ENCODE data around the gene TBC1D24.

The TBC1D24 gene

DNA sequence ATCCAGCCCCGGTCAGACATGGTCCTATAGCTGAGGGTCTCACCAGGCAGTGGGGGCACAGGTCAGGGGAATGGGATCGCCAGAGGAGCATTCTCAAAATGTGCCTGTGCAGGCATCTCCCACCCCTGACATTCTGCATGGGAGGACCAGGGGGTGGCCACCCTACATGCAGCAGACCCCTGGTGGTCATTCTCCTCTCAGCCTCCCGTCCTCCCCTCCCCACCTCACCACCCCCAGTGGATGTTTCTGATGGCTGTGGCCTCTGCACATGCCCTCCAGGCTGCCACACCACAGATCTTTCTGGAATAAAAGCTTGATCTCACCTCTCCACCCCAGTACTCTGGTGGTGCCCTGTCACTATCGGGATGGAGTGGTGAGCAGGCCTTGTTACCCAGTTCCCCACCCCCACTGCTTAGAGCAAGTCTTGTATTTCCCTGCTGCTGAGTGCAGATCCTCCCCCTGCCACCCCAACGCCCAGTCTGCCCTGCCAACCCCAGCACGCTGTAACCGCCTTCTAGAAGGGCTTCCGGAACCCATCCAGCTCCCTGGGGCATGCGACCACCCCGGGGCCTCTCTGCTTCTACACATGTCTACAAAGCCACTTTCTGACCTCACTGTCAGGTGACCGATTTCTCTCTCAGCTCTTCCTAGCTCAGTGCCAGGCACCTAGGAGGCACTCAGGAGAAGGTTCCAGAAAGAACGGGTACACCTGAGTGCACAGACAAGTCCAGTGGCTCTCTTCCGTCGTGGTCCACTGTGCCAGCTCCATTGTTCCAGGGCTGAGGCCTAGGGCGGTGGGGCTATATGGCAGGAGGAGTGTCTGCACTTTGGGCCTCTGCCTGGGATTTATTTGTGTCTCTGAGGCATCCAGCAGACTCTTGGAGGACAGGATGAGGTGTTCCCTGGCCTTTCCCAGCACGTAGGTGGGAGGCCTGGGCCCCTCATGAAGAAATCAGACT, 9.3 kb downstream of the TBC1D24 start:
- no peak for DNase-seq

DNA sequence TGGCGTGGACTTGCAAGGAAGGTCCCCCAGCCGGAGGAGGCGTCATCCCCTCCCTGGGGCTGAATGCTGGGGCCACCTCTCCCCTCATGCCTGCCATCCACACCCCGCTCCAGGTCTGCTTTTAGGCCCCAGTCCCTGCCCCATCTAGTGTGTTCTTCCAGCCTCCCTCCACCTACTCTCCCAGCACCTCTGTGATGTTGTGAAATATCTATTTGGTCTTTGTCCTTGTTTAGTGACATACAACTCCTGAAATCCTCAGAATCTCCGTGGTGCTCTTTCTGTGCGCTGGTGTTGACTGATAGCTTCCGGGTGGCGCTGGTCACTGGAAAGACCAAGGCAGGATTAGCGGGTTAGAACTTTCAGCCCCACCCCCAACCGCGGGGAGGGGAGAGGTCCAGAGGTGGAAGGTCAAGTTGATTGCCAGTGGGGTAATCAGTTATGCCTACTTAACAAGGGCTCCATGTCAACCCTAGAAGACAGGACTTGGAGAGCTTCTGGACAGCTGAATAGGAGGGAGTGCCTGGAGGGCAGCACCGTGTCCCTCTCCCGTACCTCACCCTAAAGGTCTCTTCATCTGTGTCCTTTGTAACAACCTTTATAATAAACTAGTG, 10.1 kb downstream of the TBC1D24 start:
- DNase-seq, result no peak

DNA sequence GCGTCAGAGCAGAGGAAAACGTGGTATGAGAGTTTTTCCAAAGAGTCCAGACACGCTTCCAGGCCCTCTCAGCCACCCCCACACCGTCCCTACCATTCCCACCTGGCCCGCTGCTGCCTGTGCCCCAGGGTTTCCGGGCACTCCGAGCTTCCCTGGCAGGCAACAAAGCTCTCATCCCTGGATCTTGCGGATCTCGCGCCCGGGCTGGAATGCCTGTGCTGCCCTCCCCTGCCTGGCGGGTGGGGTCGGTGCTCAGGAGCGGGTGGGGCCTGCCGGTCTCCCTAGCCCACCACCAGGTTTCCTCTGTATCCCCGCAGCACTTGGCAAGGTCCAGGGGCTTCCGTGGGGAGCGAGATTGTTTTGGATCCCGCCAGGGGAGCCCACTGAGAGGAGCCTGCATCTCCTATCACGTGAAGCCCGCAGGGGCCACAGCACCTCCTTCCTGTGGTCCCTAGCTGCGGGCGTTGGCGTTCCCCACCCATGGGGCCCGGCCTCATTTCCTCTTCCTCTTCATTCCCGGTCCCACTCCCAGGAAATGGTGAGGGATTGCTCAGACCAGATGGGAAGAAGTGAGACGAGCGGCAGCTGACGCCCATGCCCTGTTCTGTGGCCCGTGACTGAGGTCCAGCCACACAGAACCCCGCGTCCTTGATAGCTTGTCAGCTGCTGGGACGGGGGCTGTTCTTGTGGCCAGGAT, 11.0 kb downstream of the TBC1D24 start:
- DNase-seq, result no peak

DNA sequence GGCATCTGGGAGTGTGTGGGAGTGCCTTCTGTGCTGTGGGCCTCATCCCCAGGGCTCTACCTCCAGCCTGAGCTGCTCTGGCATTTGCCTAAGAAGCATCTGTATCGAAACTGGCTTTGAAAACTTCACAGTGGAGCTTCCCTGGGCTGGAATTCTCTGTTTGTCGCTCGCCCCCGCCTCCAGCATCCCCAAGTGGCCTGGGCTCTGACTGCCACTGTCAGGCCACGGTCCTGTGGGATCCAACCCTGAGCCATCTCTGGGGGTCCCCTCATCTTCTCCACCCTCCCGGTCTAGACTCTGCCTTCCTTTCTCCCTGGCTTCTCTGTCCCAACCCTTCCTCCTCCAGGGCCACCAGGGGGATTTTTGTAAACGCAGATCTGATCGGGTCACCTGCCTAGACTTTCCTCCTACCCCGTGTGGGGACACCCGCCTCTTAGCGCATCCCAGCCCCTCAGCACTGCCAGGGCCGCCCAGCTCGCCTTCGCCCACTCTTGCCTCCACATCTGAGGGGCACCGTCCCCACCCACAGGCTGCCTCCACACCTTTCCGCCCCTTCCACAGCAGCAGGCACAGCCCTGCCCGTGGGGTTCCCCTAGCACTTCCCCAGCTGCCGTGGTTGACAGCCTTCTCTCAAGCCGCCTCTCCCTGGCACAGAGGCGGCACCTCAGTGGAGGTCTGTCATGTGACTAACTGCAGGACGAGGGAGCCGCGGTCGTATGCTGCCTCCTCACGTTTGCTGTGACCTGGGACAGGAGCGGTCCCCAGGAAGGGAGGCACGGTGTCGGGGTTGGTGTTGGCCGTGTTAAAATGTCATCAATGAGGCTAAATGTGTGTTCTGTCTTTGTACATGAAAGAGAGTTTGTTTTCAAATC, 12.0 kb downstream of the TBC1D24 start:
- peak; percentile 36 to 58 for DNase-seq

DNA sequence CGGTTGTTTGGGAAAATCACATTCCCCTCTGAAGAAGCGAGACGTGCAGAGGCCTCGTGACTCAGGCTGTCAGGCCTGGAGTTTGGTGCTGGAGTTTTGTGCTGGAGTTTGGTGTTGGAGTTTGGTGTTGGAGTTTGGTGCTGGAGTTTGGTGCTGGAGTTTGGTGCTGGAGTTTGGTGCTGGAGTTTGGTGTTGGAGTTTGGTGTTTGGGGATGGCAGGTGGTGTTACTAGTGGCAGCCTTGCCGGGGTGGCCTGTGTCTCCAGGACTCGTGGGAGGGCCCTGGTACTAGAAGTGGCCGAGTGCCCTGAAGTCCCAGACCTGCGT, 12.6 kb downstream of the TBC1D24 start:
- no peak for DNase-seq

DNA sequence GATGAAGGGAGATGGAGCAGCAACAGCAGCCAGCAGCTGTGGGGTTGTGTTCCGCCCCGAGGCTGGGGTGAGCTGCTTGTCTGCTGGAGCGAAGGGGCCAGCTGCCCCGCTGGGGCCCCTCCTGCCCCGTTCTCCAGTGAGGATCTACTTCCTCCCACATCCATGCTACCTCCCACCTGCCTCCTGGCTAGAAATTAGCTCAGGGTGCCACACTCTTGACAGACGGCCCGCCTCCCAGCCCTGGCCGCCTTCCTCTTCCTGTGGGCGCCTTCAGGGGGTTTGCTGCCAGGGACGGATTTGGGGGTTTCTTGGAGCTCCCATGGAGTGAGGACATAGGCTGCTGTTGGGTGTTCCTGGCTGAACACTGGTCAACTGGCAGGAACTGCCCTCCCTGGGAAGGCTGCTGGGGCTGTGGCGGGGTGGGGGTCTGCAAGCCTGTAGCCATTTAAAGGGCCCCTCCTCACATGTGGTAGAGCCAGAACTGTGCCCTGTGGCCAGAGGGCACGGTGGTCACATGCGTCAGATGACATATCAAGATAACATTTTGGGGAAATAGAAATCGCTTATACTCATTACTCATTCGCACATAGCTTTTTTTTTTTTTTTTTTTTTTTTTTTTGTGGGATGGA, 13.1 kb downstream of the TBC1D24 start:
- DNase-seq, result no peak

DNA sequence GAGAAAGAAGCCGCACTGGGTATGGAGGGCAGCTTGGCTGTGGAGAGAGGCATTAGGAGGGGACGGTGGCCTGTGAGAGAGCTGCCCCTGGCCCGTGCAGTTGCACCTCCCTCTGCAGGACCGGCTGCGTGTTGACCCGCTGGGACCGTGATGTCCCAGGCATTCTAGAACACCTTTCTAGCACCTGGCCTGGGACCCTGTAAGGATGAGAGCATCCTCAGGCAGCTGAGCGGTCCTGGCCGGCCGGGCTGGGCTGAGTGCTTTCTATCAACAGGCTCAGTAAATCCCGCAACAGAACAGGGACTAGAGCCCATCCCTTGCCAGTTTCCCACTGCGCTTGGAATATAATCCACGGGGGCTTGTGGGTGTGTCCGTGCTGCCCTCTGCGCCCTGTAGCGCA, 14.7 kb downstream of the TBC1D24 start:
- DNase-seq, result no peak

DNA sequence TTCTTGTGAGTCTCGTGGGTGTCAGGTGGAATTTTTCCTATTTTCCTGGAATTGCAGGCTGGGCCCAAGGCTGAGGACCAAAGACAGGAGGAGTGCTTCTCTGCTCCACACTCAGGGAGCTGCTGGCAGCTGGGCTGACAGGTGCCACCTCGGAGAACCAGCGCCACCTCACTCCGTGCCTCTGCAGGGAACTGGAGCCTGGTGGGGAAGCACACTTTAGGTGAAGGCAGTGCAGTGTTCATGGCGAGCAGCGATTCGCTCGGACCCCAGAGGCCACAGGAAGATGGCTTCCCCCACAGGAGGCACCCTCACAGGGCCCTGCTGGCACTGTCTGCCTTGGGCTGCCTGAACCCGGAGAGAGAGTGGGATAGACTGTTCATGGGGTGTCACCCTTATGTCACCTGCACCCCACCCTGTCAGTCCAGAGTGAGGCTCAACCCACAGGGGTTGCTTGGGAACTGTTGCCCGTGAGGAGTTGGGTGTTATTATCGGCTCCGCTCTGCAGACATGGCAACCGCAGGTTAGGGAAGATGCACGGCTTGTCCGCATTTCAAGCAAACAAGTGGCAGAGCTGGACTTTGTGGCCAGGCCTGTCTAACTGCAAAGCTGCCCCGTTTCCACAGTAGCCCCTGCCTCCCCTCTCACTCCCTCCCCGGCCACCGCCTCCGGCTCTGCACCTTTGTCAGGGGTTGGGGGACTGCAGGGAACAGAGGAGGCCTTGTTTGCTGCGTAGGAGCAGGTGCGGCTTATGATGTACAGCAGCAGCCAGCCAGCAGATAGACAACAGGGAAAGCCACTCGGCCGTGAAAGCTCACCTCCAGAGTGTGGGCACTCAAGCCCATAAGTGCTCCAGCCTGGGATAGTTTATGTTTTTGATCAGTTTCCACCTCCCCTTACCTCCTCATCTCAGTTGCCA, 15.5 kb downstream of the TBC1D24 start:
- peak; percentile 93 to 94 for DNase-seq

DNA sequence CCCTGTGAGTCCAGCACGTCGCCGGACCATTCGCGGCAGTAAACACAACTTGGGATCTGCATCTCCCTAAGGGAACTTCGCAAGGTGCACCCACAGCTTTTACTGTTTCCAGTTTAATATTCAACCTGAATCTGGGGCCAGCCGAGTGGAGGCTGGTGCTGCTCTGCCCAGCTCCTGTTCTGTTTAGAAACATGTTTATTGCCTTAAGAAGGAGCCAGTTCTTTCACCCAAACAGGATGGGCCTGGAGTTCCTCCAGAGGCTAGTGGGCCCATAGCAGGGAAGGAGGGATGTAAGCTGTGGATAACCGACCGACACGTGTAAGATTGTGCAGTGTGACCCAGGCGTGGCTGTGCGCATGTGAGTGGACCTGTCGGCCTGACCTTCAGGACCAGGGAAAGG, 17.4 kb downstream of the TBC1D24 start:
- DNase-seq, result no peak

DNA sequence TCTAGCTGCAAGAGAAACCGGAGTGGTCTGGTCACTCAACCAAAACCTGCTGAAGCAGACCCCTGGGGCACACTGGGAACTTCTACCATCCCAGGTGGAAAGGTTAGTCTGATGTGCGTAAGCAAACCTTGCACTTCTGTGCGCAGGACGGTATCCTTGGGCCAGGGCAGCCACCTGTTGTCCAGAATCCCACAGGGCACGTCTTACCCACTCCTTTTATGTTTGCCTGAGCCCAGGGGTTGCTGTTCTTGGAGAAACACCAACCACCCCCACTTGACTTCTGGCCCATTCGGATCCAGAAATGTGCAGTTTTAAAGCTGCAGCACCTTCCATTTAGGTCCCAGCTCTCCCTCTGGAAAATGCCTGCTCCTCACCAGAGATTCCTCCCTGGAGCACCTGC, 18.7 kb downstream of the TBC1D24 start:
- no peak for DNase-seq

DNA sequence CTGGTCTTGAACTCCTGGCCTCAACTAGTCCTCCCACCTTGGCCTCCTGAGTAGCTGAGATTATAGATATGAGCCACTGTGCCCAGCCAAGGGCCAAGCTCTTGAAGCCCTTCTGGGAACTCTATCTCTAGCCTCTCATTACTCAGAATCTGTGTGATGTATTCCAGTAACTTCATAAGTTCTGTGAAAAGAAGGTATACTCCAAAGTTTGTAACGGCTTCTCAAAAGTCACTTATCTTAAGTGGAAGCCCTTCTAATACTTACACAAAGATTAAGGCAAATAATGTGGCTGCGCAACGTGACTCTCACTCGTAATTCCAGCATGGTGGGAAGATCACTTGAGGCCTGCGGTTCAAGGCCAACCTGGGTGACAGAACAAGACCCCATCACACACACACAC, 19.7 kb downstream of the TBC1D24 start:
- DNase-seq, result no peak

DNA sequence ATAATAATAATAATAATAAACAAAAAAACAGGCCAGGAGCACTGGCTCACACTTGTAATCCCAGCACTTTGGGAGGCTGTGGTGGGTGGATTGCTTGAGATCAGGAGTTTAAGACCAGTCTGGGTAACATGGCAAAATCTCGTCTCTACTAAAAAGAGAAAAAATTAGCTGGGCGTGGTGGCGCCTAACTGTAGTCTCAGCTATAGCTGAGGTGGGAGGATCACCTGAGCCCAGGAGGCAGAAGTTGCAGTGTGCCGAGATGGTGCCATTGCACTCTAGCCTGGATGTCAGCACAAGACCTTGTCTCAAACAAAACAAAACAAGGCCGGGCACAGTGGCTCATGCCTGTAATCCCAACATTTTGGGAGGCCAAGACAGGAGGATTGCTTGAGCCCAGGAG, 20.1 kb downstream of the TBC1D24 start:
- no peak for DNase-seq

DNA sequence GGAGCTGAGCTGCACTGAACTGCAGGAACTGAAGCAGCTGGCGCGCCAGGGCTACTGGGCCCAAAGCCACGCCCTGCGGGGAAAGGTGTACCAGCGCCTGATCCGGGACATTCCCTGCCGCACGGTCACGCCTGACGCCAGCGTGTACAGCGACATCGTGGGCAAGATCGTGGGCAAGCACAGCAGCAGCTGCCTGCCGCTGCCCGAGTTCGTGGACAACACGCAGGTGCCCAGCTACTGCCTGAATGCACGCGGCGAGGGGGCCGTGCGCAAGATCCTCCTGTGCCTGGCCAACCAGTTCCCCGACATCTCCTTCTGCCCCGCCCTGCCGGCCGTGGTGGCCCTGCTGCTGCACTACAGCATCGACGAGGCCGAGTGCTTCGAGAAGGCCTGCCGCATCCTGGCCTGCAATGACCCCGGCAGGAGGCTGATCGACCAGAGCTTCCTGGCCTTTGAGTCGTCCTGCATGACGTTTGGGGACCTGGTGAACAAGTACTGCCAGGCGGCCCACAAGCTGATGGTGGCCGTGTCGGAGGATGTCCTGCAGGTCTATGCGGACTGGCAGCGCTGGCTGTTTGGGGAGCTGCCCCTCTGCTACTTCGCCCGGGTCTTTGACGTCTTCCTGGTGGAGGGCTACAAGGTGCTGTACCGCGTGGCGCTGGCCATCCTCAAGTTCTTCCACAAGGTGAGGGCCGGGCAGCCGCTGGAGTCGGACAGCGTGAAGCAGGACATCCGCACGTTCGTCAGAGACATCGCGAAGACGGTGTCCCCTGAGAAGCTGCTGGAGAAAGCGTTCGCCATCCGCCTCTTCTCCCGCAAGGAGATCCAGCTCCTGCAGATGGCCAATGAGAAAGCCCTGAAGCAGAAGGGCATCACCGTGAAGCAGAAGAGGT, 21.5 kb downstream of the TBC1D24 start:
- no peak for DNase-seq

DNA sequence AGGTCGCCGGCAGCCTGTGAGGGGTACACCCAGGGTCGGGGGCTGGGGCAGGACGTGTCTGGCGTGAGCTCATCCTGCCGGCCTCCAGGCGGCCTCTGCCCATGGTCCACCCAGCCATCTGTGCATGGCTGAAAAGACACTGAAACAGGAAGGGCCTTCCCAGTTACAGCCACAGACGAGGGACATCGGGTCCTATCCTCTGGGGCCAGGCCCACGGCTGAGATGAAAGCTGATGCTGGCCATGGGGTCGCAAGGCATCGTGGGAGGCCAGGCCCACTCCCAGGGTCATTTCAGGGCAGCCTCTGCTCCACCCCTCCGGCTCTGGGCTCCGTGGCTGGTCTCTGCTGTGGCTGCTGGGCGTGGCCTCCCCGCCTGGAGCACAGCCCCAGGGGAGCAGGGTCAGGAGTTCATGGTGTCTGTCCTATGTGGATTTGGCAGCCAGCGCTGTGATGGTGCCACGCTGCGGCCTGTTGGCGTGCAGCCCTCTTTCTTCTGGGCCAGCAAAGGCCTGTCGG, 22.2 kb downstream of the TBC1D24 start:
- peak in 1 of 2 experiments; percentile 63 for DNase-seq

DNA sequence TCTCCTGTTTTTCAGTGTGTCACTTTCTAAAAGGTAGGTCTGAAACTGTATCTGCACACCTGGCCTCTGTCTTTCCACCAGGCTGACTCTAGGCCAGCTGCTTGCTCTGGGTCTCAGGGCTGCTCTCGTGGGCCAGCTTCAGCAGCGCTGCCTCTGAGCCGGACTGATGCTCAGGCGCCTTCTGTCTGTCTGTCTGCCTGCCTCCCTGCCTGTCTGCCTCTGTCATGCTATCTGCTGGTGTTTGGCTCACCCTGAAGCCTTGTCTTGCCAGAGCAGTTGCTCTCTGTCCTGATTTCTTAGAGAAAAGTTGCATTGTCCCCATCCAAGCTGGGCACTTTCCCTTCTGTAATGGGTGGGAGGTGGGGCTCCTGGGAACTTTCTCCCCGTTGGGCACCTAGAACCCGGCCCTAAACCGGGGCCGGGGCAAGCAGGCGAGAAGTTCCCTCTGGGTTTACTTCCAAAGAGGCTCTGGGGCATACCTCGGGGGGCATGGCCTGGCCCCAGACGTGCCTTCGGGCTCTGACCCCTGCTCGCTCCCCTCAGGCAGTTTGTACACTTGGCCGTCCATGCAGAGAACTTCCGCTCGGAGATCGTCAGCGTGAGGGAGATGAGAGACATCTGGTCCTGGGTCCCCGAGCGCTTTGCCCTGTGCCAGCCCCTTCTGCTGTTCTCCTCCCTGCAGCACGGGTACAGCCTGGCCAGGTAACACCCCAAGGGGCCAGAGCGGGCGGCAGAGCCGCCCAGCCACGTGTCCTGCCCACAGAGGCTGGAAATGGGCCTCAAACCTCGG, 23.0 kb downstream of the TBC1D24 start:
- DNase-seq, result no peak

DNA sequence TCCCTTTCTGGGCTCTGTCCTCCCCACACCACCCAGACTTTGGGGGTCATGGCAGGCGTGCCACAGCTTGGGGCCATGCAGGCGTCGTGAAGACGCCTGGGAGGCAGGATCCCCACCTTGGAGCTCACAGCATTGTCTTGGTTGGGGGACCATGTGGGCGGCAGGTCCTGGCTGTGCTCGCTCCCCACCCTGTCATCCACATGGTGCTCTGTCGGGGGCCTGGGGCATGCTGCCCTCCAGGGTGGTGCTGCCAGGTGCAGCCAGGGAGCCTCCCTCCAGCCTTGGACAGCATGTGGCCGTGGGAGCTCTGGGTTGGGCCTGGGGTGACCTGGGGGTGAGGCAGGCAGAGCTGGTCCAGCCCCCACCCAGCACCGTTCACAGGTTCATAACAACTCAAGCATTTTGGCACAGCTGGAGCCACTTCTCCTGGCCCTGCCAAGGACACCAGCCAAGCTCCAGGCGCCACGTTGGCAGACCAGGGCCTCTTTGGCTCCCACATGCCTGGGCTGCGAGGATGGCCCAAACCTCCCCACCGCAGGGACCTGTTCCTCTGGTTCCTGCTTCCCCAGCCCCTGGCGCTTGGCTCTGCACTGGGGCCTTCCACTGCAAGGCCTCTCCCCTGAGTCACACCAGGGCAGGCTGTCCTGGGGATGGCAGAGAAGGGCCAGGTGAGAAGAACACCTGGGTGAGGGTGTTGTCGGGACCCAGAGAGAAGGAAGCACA, 23.8 kb downstream of the TBC1D24 start:
- DNase-seq, result no peak

DNA sequence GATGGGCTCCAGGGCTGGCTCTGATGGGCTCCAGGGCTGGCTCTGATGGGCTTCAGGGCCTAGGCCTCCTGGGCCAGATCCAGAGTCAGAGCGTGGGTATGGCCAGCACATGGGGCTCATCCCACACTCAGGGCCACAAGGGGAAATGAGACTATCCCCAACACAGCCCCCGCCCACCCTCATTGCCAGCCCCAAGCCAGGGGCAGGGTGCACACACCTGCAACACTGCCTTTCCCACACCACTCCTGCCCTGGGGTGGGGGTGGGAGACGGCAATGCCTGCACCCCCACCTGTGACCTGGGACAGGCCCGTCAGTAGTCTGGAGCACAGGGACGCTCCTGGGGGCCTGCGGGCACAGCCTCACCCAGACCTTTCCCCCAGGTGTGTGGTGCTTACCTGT, 24.5 kb downstream of the TBC1D24 start:
- no peak for DNase-seq

DNA sequence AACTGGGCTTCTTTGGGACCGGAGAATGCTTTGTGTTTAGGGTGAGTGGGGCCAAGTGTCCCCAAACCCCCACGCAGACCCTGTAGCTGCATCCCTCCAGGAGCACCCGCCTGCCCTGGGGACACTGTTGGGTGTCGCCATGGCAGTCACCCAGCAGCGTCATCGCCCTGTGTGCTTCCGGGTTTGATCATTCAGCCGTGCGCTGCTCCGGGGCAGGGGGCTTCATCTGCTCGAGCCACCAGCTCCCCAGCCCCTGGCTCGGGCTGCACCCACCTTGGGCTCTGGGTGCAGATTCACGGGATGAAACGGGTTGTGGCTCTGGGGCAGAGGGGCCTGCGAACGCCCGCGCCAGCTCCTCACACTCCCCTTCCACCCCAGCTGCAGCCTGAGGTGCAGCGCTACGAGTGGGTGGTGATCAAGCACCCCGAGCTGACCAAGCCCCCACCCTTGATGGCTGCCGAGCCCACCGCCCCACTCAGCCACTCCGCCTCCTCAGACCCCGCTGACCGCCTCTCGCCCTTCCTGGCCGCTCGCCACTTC, 25.0 kb downstream of the TBC1D24 start:
- no peak for DNase-seq
